Breast epithelium (tissue), 4 donors: ENCODE measurements around the gene ZNF611. TPM values are rescaled to one million over a fixed set of nuclear protein-coding genes. Genes with fewer than 3 reads are reported as not detected.
"Not testable (repeated sequence)": the region's sequence is repeated elsewhere in the genome, so short reads cannot be mapped to it uniquely, and the experiment has no call there.

Experiments used
- DNase-seq, 2 donors: peaks; one replicate each; pipeline ENCODE4 v3.0.0-alpha.2; 2019; ENCODE audit warnings: low spot score in 2 of 2
- H3K27ac ChIP-seq, 2 donors: fragments of 200-600 bp; sonication (generic) in 1 of 2; one replicate each; pipeline ENCODE4 v1.5.1; 2016 to 2019; ENCODE audit warnings: mild to moderate bottlenecking in 1 of 2
- H3K27me3 ChIP-seq, 2 donors: fragments of 200-600 bp; sonication (generic) in 1 of 2; one replicate each; pipeline versions ENCODE4 v1.5.1 to v1.6.0; 2017 to 2019; ENCODE audit warnings: control low read depth in 1 of 2, mild to moderate bottlenecking in 1 of 2
- H3K36me3 ChIP-seq: fragments of 200-600 bp; one replicate; pipeline ENCODE4 v1.5.1; 2019
- H3K4me1 ChIP-seq, 2 donors: fragments of 200-600 bp; sonication (generic); one replicate each; pipeline ENCODE4 v1.5.1; 2016 to 2019; ENCODE audit warnings: control low read depth in 1 of 2
- H3K4me3 ChIP-seq, 3 donors: fragments of 200-600 bp; sonication (generic); 1 replicate in 2 of 3; 2 replicates in 1 of 3; pipeline ENCODE4 v1.5.1; 2016 to 2019; ENCODE audit warnings: mild to moderate bottlenecking in 3 of 3, moderate library complexity in 2 of 3
- H3K9me3 ChIP-seq, 2 donors: fragments of 200-600 bp; sonication (generic) in 1 of 2; one replicate each; pipeline ENCODE4 v1.5.1; 2016 to 2019; ENCODE audit warnings: control low read depth in 1 of 2
- POLR2A ChIP-seq: fragments of 450-650 bp; IDR thresholded peaks from one replicate; pipeline ENCODE4 v1.6.1; 2016; ENCODE audit warnings: antibody characterized with exemption, mild to moderate bottlenecking, moderate library complexity
- POLR2AphosphoS5 ChIP-seq, 3 donors: sonication (generic); formaldehyde crosslinking; IDR thresholded peaks; one replicate each; pipeline ENCODE4 v1.6.1; 2017; ENCODE audit warnings: antibody characterized with exemption in 3 of 3
- intact Hi-C: fragments of 100-400 bp; cut with DNase I; formaldehyde crosslinking; loops from one replicate; pipeline ENCODE4 v1.15.1; 2023; ENCODE audit warnings: low total_unique reads
- total RNA-seq, 3 donors: library from RNA; depleted of rRNA; stranded (reverse); fragments of >200 nt; gene quantifications; one replicate each; pipeline ENCODE4 v1.1.0, GENCODE V29; 2016
- TF ChIP-seq, protein P1 (sequence below), 3 donors: fragments of 450-650 bp; IDR thresholded peaks; one replicate each; pipeline ENCODE4 v1.5.1; 2016 to 2017; ENCODE audit warnings: antibody characterized with exemption in 3 of 3, mild to moderate bottlenecking in 3 of 3, moderate library complexity in 3 of 3

Gene ZNF611
- total RNA-seq, 3 donors from 2014 or later, result 11.8 to 23.0 (median 16.7) TPM

DNA sequence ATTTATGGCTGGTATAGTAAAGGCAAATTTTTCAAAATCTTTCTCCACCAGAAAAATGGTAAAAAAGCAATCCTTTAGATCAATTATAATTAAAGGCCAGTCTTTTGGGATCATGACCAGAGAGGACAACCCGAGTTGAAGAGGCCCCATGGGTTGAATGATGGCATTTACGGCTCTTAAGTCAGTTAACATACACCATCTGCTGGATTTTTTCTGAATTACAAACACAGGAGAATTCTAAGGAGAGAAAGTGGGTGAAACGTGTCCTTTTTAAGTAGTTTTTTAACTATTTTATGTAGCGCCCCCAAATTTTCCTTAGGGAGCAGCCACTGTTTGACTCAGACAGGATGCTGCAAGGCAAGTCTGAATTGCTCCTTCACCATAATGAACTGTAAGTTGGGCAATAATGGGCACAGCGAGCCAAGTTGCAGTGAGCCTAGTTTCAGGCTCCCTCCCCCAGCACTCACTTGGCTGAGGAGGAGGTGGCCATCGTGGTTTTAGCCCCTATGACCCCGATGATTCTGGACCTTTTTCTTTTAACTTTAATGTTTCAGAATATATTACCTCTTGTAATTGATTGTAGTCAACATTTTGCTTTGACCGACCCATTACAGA is 13.6 kb upstream of the ZNF611 start:
- no peaks in the 10 kb centered on the region for H3K4me1 ChIP-seq
- TF ChIP-seq, protein P1, sequence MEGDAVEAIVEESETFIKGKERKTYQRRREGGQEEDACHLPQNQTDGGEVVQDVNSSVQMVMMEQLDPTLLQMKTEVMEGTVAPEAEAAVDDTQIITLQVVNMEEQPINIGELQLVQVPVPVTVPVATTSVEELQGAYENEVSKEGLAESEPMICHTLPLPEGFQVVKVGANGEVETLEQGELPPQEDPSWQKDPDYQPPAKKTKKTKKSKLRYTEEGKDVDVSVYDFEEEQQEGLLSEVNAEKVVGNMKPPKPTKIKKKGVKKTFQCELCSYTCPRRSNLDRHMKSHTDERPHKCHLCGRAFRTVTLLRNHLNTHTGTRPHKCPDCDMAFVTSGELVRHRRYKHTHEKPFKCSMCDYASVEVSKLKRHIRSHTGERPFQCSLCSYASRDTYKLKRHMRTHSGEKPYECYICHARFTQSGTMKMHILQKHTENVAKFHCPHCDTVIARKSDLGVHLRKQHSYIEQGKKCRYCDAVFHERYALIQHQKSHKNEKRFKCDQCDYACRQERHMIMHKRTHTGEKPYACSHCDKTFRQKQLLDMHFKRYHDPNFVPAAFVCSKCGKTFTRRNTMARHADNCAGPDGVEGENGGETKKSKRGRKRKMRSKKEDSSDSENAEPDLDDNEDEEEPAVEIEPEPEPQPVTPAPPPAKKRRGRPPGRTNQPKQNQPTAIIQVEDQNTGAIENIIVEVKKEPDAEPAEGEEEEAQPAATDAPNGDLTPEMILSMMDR (IDR thresholded peaks at IDR 0.05), result peak; percentile 19 to 62 (median 42)
- no peak for TF ChIP-seq POLR2A
- H3K9me3 ChIP-seq, result no peaks in the 10 kb centered on the region
- intact Hi-C loops, result no loop called here
- DNase-seq, result no peak
- no peaks in the 10 kb centered on the region for H3K36me3 ChIP-seq
- no peak overlapping the region for H3K27ac ChIP-seq
- no peaks in the 10 kb centered on the region for H3K27me3 ChIP-seq
- no peak overlapping the region for H3K4me3 ChIP-seq

DNA sequence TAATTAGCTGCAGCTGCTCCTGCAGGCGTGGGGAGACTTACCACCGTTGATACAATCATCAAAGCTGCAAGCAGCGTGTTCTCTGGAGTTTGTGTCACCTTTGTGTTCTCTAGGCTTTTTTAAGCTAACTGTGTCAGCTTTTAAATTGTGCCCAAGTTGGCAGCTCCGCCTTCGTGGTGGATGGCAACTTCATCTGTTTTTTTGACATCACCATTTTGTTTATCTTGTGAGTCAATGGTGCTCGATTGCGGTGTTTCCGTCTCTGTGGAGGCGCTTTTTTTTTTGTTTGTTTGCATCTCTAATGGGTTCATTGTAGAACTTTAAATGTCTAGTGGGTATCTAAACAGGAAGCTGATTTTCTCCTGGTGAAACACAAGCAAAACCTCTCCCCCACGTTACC is 11.1 kb upstream of the ZNF611 start:
- H3K27ac ChIP-seq, H3K36me3 ChIP-seq, H3K4me3 ChIP-seq, H3K27me3 ChIP-seq, intact Hi-C loops, H3K4me1 ChIP-seq, H3K9me3 ChIP-seq, DNase-seq: not testable (repeated sequence)

DNA sequence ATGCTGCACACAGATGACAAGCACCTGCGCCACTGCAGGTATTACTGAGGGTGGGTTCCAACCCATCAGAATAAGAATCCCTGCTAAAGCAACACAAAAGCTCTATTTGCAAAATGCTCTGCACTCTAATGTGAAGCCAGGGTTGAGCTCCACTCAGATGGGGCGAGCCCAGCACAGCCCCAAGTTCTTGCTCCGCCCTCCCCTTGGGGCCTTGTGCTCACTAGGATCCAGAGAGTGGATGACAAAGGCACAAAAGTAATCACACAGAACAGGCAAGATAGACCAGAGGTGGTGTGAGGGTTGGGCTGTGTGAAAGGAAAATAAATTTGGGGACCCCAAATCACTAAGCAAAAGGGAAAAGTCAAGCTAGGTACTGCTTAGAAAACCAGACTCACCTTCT is 8.2 kb upstream of the ZNF611 start:
- Histone ChIP-seq H3K27me3 (no peaks in the 10 kb centered on the region), H3K4me1 (no peaks in the 10 kb centered on the region), H3K9me3 (no peaks in the 10 kb centered on the region), H3K4me3 (no peak overlapping the region), H3K36me3 (no peaks in the 10 kb centered on the region), H3K27ac (no peak overlapping the region)
- intact Hi-C loops, result no loop called here
- DNase-seq, result no peak
- TF ChIP-seq POLR2AphosphoS5 (IDR thresholded peaks at IDR 0.05) (no peak), POLR2A (no peak)
- TF ChIP-seq, protein P1 (IDR thresholded peaks at IDR 0.05), result no peak

DNA sequence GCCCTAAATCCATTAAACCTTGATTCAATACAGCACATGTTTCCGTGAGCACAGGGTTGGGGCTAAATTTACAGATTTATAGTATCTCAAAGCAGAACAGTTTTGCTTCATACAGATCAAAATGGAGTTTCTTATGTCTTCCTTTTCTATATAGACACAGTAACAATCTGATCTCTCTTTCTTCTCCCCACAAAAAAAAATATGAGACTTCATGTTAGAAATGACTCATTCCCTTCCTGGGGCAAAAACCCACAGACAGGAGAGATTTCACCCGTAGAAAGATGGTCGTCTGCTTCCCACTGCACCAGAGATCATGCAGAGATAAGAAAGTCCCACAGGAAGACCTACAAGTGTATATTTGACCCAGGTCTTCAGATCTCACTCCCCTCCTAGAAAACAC is 7.7 kb upstream of the ZNF611 start:
- Histone ChIP-seq H3K4me1 (no peaks in the 10 kb centered on the region), H3K27ac (no peak overlapping the region), H3K9me3 (no peaks in the 10 kb centered on the region), H3K36me3 (no peaks in the 10 kb centered on the region), H3K27me3 (no peaks in the 10 kb centered on the region), H3K4me3 (no peak overlapping the region)
- intact Hi-C loops, result no loop called here
- TF ChIP-seq, protein P1 (IDR thresholded peaks at IDR 0.05), result no peak
- no peak for TF ChIP-seq POLR2AphosphoS5 (IDR thresholded peaks at IDR 0.05)
- no peak for TF ChIP-seq POLR2A
- no peak for DNase-seq

DNA sequence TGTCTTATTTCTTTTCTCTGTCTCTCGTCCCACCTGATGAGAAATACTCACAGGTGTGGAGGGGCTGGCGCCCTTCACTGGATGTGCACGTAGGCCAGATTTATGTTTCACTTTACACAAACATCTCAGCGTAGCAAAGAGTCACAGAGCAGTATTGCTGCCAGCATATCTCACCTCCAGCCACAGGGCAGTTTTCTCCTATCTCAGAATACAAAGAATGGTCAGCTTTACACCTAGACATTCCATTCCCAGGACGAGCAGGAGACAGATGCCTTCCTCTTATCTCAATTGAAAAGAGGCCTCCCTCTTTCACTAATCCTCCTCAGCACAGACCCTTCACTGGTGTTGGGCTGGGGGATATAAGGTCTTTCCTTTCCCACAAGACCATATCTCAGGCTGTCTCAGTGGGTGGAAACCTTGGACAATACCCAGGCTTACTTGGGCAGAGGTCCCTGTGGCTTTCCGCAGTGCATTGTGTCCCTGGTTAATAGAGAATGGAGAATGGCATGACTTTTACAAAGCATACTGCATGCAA is 7.2 kb upstream of the ZNF611 start:
- Histone ChIP-seq H3K27ac (no peak overlapping the region), H3K4me1 (no peaks in the 10 kb centered on the region), H3K4me3 (no peak overlapping the region), H3K27me3 (no peaks in the 10 kb centered on the region), H3K36me3 (no peaks in the 10 kb centered on the region), H3K9me3 (no peaks in the 10 kb centered on the region)
- no peak for TF ChIP-seq POLR2AphosphoS5 (IDR thresholded peaks at IDR 0.05)
- TF ChIP-seq, protein P1 (IDR thresholded peaks at IDR 0.05), result no peak
- no peak for TF ChIP-seq POLR2A
- intact Hi-C loops, result no loop called here
- DNase-seq, result no peak

DNA sequence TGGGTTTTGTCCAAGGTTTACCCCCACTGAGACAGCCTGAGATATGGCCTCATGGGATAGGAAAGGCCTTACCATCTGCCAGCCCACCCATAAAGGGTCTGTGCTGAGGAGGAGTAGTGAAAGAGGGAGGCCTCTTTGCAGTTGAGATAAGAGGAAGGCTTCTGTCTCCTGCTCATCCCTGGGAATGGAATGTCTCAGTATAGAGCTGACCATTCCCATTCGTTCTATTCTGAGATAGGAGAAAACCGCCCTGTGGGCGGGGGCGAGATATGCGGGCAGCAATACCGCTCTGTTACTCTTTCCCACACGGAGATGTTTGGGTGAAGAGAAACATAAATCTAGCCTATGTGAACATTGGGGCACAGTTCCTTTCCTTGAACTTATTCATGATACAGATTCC is 6.5 kb upstream of the ZNF611 start:
- H3K27me3 ChIP-seq, DNase-seq, H3K36me3 ChIP-seq, intact Hi-C loops, H3K9me3 ChIP-seq, H3K4me3 ChIP-seq, H3K27ac ChIP-seq, H3K4me1 ChIP-seq: not testable (repeated sequence)
